ENCODE results near the gene SERPINF2. TPM values are rescaled to one million over a fixed set of nuclear protein-coding genes. Genes with fewer than 3 reads are reported as not detected.

The SERPINF2 gene
- total and polyA plus RNA-seq, 2 experiments from 2014 or later = 0.66 to 1.2 TPM

DNA sequence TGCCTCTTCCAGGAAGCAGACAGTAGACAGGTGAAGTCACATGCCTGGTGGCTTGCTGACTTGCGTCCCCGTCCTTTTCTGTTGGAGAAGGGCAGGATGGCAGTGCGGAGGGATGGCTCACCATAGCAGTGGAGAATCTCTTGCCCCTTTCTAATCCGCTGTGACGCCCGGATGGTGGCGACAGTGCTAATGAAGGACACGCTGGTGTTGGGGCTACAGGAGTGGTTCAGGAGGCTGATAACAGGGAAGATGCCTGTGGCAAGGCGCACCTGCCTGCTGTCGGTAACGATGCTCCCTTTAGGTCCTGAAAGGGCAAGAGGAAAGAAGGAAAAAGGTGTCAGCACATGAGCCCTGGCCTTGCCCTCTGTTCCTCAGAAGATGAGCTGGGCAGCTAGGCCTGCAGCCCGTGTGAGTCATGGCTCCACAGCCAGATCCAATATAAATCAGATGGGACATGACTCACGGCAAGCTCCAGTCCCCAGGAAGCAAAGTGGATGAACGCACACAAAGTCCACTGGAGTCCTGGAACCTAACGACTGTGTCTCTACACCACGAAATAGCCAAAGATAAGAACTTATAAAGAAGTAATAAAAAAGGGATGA is 44.7 kb downstream of the SERPINF2 start:
- Histone ChIP-seq H3K4me3 (no peak overlapping the region), H3K9me2 (ENCODE audit: insufficient read depth) (no peaks in the 10 kb centered on the region), H3K4me2 (no peak overlapping the region), H3K27ac (ENCODE audit: low read depth) (no peak overlapping the region), H3K36me3 (ENCODE audit: insufficient read depth) (no peaks in the 10 kb centered on the region; the same call in none of the 2 replicates), H3K27me3 (ENCODE audit: insufficient read depth) (no peaks in the 10 kb centered on the region), H2AFZ (no peak overlapping the region), H3K79me2 (replicated peaks; ENCODE audit: insufficient read depth) (0 out of 2 replicates have a peak, but pooled peaks cover 2% of the 10 kb centered on the region), H3F3A (replicated peaks; ENCODE audit: low read depth) (0 out of 2 replicates have a peak, but pooled peaks cover 3% of the 10 kb centered on the region), H4K20me1 (replicated peaks; ENCODE audit: insufficient read depth) (peaks cover 6% of the 10 kb centered on the region), H3K4me1 (ENCODE audit: insufficient read depth) (no peaks in the 10 kb centered on the region)
- DNase-seq (ENCODE audit: low spot score) (no peak), ATAC-seq (no peak)
- Mint-ChIP-seq H3K27ac (no peak overlapping the region), H3K9me3 (no peaks in the 10 kb centered on the region; the same call in 2 of the 3 replicates), H3K4me1 (no peaks in the 10 kb centered on the region), H3K4me3 (no peak overlapping the region), H3K27me3 (ENCODE audit: insufficient read depth, low read depth, poor library complexity) (peaks cover 14% of the 10 kb centered on the region), H3K36me3 (ENCODE audit: low read depth) (peaks cover 45% of the 10 kb centered on the region)
- TF ChIP-seq JUNB (IDR thresholded peaks at IDR 0.05; ENCODE audit: unreplicated experiment) (no peak), NANOG (IDR thresholded peaks at IDR 0.05; ENCODE audit: borderline replicate concordance) (no peak), ZNF114 (CRISPR knock-in tag; IDR thresholded peaks at IDR 0.05) (no peak), EZH2phosphoT487 (IDR thresholded peaks at IDR 0.05; ENCODE audit: unreplicated experiment) (no peak), EZH2 (IDR thresholded peaks at IDR 0.05; ENCODE audit: low read depth, unreplicated experiment) (no peak), ZNF331 (CRISPR knock-in tag; IDR thresholded peaks at IDR 0.05; ENCODE audit: low read depth) (no peak), ZNF462 (CRISPR knock-in tag; IDR thresholded peaks at IDR 0.05) (no peak)
- TF ChIP-seq, protein P1, sequence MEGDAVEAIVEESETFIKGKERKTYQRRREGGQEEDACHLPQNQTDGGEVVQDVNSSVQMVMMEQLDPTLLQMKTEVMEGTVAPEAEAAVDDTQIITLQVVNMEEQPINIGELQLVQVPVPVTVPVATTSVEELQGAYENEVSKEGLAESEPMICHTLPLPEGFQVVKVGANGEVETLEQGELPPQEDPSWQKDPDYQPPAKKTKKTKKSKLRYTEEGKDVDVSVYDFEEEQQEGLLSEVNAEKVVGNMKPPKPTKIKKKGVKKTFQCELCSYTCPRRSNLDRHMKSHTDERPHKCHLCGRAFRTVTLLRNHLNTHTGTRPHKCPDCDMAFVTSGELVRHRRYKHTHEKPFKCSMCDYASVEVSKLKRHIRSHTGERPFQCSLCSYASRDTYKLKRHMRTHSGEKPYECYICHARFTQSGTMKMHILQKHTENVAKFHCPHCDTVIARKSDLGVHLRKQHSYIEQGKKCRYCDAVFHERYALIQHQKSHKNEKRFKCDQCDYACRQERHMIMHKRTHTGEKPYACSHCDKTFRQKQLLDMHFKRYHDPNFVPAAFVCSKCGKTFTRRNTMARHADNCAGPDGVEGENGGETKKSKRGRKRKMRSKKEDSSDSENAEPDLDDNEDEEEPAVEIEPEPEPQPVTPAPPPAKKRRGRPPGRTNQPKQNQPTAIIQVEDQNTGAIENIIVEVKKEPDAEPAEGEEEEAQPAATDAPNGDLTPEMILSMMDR (conservative IDR thresholded peaks at IDR 0.05; ENCODE audit: low read depth in 2 of 2) = no peak; a peak in 1 of 4 replicates

Measured in GM23338 (cell line).